ENCODE results near the gene MUCL3.

GRCh38 chr6:30954631-30955366, 14.0 kb downstream of the MUCL3 start:
- TF ChIP-seq CTCF (conservative IDR thresholded peaks at IDR 0.05 in 1 of 2, IDR thresholded peaks at IDR 0.05 in 1 of 2; ENCODE audit: low read depth in 1 of 2, low read length in 2 of 2) (no peak), EZH2 (IDR thresholded peaks at IDR 0.05; ENCODE audit: low read length, missing control alignments) (no peak)
